Measurements from ENCODE around the gene MAP2K1. TPM values are rescaled to one million over a fixed set of nuclear protein-coding genes. Genes with fewer than 3 reads are reported as not detected.

MAP2K1 gene
- total and polyA plus RNA-seq, 2 donors from 2014 or later = 33.1 to 49.4 TPM

DNA sequence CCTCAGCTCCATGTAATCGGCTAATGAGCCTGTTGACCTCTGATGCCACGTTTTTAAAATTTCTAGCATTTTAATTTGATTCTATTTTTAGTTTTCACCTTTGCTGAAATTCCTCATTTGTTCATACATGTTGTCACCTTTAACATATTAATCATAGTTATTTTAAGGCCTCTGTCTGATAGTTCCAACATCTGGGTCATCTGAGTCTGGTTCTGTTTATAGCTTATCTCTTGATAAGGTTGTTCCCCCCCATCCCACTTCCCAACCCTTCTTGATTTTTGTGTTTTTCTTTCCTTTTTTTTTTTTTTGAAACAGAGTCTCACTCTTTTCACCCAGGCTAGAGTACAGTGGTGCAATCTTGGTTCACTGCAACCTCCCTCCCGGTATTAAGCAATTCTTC lies 36.4 kb downstream of the MAP2K1 start:
- Histone ChIP-seq H3K4me1 (ENCODE audit: control insufficient read depth in 2 of 3, insufficient read depth in 2 of 3, low read depth in 1 of 3, low read length in 3 of 3) (no peaks in the 10 kb centered on the region), H3K9ac (ENCODE audit: low read length in 3 of 3) (no peak overlapping the region), H3K9me3 (ENCODE audit: control insufficient read depth in 2 of 3, insufficient read depth in 1 of 3, low read length in 3 of 3) (peaks cover 0 to 4% (median 0%) of the 10 kb centered on the region in 3 donors), H3K36me3 (ENCODE audit: control insufficient read depth in 2 of 3, insufficient read depth in 3 of 3, low read length in 3 of 3) (no peaks in the 10 kb centered on the region), H3K27me3 (ENCODE audit: control insufficient read depth, insufficient read depth, low read length) (no peaks in the 10 kb centered on the region), H3K27ac (ENCODE audit: low read depth in 2 of 2, low read length in 2 of 2) (no peak overlapping the region), H3K4me3 (ENCODE audit: low read length in 3 of 3) (no peak overlapping the region)
- TF ChIP-seq, protein P1, sequence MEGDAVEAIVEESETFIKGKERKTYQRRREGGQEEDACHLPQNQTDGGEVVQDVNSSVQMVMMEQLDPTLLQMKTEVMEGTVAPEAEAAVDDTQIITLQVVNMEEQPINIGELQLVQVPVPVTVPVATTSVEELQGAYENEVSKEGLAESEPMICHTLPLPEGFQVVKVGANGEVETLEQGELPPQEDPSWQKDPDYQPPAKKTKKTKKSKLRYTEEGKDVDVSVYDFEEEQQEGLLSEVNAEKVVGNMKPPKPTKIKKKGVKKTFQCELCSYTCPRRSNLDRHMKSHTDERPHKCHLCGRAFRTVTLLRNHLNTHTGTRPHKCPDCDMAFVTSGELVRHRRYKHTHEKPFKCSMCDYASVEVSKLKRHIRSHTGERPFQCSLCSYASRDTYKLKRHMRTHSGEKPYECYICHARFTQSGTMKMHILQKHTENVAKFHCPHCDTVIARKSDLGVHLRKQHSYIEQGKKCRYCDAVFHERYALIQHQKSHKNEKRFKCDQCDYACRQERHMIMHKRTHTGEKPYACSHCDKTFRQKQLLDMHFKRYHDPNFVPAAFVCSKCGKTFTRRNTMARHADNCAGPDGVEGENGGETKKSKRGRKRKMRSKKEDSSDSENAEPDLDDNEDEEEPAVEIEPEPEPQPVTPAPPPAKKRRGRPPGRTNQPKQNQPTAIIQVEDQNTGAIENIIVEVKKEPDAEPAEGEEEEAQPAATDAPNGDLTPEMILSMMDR (IDR thresholded peaks at IDR 0.05; ENCODE audit: borderline replicate concordance, extremely low read depth, insufficient read depth) = no peak
- FAIRE-seq = no peak
- intact Hi-C loops (cut with DNase I) = no loop called here
- no peak for DNase-seq

DNA sequence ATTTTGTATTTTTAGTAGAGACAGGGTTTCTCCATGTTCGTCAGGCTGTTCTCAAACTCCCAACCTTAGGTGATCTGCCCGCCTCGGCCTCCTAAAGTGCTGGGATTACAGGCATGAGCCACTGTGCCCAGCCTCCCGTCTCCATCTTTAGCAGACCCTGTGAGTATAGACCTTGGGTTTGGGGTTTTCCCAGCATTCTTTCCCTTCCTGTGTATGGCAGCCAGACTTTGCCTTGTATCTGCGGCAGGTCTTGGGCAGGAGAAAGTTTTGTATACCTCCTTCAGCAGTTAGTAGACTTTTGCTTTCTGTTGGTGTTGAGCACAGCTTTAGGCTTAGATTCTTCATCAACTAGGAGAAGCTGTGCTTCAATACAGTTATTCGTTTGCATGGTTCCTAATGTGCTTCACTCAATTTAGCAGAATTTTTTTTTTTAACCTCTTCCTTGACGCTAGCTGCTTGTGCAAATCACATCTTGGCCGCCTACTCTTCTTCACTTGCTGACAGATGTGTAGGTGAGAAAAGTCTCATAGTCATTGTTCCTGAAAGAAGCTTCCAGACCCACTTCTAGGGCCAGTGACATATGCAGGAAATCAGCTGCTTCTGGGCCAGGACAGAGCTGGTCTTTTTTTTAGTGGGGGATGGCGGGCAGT lies 38.4 kb downstream of the MAP2K1 start:
- FAIRE-seq = no peak
- Histone ChIP-seq H3K27me3 (ENCODE audit: control insufficient read depth, insufficient read depth, low read length) (no peaks in the 10 kb centered on the region), H3K36me3 (ENCODE audit: control insufficient read depth in 2 of 3, insufficient read depth in 3 of 3, low read length in 3 of 3) (no peaks in the 10 kb centered on the region), H3K9ac (ENCODE audit: low read length in 3 of 3) (no peak overlapping the region), H3K4me3 (ENCODE audit: low read length in 3 of 3) (no peak overlapping the region), H3K9me3 (ENCODE audit: control insufficient read depth in 2 of 3, insufficient read depth in 1 of 3, low read length in 3 of 3) (peaks cover 0 to 4% (median 0%) of the 10 kb centered on the region in 3 donors), H3K4me1 (ENCODE audit: control insufficient read depth in 2 of 3, insufficient read depth in 2 of 3, low read depth in 1 of 3, low read length in 3 of 3) (no peaks in the 10 kb centered on the region), H3K27ac (ENCODE audit: low read depth in 2 of 2, low read length in 2 of 2) (no peak overlapping the region)
- DNase-seq = no peak
- TF ChIP-seq, protein P1 (IDR thresholded peaks at IDR 0.05; ENCODE audit: borderline replicate concordance, extremely low read depth, insufficient read depth) = no peak
- intact Hi-C loops (cut with DNase I) = no loop called here

DNA sequence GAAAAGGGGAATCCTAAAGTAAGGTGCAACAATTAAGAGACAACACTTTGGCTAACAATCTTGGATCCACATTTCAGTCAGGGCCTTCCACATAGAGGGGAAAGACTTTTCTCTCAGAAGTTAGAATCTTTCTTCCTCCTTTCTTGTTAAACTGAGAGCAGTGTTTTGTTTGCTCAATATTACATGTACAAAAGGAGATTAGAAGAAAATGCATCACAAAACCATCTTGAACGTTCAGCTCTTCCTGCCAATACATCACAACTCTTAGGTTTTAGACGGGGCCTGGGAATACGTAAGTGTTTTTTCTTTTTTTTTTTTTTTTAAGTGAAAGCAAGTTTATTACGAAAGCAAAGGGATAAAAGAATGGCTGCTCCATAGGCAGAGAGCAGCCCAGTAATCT lies 39.1 kb downstream of the MAP2K1 start:
- TF ChIP-seq, protein P1 (IDR thresholded peaks at IDR 0.05; ENCODE audit: borderline replicate concordance, extremely low read depth, insufficient read depth) = no peak
- FAIRE-seq = no peak
- no peak overlapping the region for H3K9ac ChIP-seq (ENCODE audit: low read length in 3 of 3)

DNA sequence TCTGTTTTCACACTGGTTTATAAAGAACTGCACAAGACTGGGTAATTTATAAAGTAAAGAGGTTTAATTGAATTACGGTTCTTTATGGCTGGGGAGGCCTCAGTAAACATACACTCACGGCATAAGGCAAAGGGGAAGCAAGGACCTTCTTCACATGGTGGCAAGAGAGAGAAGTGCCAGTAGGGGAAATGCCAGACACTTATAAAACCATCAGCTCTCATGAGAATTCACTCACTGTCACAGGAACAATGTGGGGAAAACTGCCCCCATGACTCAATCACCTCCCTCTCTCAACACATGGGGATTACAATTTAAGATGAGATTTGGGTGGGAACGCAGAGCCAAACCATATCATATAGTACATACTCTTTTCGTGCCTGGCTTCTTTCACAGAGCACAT lies 42.4 kb downstream of the MAP2K1 start:
- Histone ChIP-seq H3K4me1 (ENCODE audit: control insufficient read depth in 2 of 3, insufficient read depth in 2 of 3, low read depth in 1 of 3, low read length in 3 of 3) (no peaks in the 10 kb centered on the region), H3K9me3 (ENCODE audit: control insufficient read depth in 2 of 3, insufficient read depth in 1 of 3, low read length in 3 of 3) (peaks cover 0 to 3% (median 0%) of the 10 kb centered on the region in 3 donors), H3K36me3 (ENCODE audit: control insufficient read depth in 2 of 3, insufficient read depth in 3 of 3, low read length in 3 of 3) (no peaks in the 10 kb centered on the region), H3K4me3 (ENCODE audit: low read length in 3 of 3) (no peak overlapping the region), H3K9ac (ENCODE audit: low read length in 3 of 3) (no peak overlapping the region), H3K27ac (ENCODE audit: low read depth in 2 of 2, low read length in 2 of 2) (no peak overlapping the region), H3K27me3 (ENCODE audit: control insufficient read depth, insufficient read depth, low read length) (no peaks in the 10 kb centered on the region)
- intact Hi-C loops (cut with DNase I) = no loop called here
- no peak for DNase-seq
- no peak for FAIRE-seq
- TF ChIP-seq, protein P1 (IDR thresholded peaks at IDR 0.05; ENCODE audit: borderline replicate concordance, extremely low read depth, insufficient read depth) = no peak

More for the DNA sequence above, 39.1 kb downstream of the MAP2K1 start:
- intact Hi-C loops (cut with DNase I) = no loop called here
- H3K9me3 ChIP-seq (ENCODE audit: control insufficient read depth in 2 of 3, insufficient read depth in 1 of 3, low read length in 3 of 3) = peaks cover 0 to 4% (median 0%) of the 10 kb centered on the region in 3 donors
- no peak overlapping the region for H3K27ac ChIP-seq (ENCODE audit: low read depth in 2 of 2, low read length in 2 of 2)
- H3K36me3 ChIP-seq (ENCODE audit: control insufficient read depth in 2 of 3, insufficient read depth in 3 of 3, low read length in 3 of 3) = no peaks in the 10 kb centered on the region
- H3K27me3 ChIP-seq (ENCODE audit: control insufficient read depth, insufficient read depth, low read length) = no peaks in the 10 kb centered on the region
- no peak for DNase-seq
- no peak overlapping the region for H3K4me3 ChIP-seq (ENCODE audit: low read length in 3 of 3)
- no peaks in the 10 kb centered on the region for H3K4me1 ChIP-seq (ENCODE audit: control insufficient read depth in 2 of 3, insufficient read depth in 2 of 3, low read depth in 1 of 3, low read length in 3 of 3)

All from kidney (tissue), 14 donors.